Neural crest cell (in vitro differentiated cells): ENCODE measurements around the gene SRPK2. TPM values are rescaled to one million over a fixed set of nuclear protein-coding genes. Genes with fewer than 3 reads are reported as not detected.

Experiments used
- DNase-seq: peaks from one replicate; pipeline ENCODE4 v3.0.0; 2021; ENCODE audit warnings: low read depth, mixed read lengths, low spot score
- H3K27ac Mint-ChIP-seq: one replicate; pipeline ENCODE4 v1.8.0; 2021; ENCODE audit warnings: mild to moderate bottlenecking, mixed read lengths; ENCODE audit not compliant: unreplicated experiment
- H3K27me3 Mint-ChIP-seq: 2 replicates; pipeline ENCODE4 v1.8.0; 2021; ENCODE audit warnings: low read depth, mild to moderate bottlenecking, mixed read lengths
- H3K36me3 Mint-ChIP-seq: 2 replicates; pipeline ENCODE4 v1.8.0; 2021; ENCODE audit warnings: low read depth, mild to moderate bottlenecking, mixed read lengths
- H3K4me1 Mint-ChIP-seq: 2 replicates; pipeline ENCODE4 v1.8.0; 2021; ENCODE audit warnings: mixed read lengths
- H3K4me3 Mint-ChIP-seq: one replicate; pipeline ENCODE4 v1.8.0; 2021; ENCODE audit warnings: mild to moderate bottlenecking, mixed read lengths
- H3K9me3 Mint-ChIP-seq: 2 replicates; pipeline ENCODE4 v1.8.0; 2021; ENCODE audit warnings: mixed read lengths
- total RNA-seq: library from RNA; stranded (reverse); gene quantifications from 2 replicates; pipeline ENCODE4 v1.2.1, GENCODE V29; 2021
- TF ChIP-seq, protein P1 (sequence below): fragments of 200-600 bp; sonication (generic); conservative IDR thresholded peaks from 2 replicates; pipeline ENCODE4 v1.5.0; 2021; ENCODE audit warnings: antibody characterized with exemption, mild to moderate bottlenecking

The SRPK2 gene
- total RNA-seq, 1 donor from 2014 or later, result 44.6 TPM

DNA sequence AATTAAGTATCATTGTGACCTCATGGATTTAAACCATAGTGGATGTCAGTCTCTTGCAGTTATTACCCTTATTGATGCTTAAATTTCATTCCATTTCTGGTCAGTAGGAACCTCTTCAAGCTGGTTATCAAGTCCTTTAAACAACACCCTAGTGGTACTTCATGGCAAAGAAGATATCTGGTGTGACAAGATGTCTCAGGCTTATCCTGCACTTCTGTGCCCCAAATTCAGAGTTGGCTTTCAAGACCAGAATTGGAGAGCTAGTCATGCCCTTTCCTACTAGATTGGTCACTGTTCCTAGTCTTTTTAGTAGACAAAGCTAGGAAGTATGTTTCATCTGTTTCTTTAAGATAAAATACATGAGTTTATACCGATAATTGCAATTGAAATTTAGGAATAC is 319.8 kb downstream of the SRPK2 start:
- TF ChIP-seq, protein P1, sequence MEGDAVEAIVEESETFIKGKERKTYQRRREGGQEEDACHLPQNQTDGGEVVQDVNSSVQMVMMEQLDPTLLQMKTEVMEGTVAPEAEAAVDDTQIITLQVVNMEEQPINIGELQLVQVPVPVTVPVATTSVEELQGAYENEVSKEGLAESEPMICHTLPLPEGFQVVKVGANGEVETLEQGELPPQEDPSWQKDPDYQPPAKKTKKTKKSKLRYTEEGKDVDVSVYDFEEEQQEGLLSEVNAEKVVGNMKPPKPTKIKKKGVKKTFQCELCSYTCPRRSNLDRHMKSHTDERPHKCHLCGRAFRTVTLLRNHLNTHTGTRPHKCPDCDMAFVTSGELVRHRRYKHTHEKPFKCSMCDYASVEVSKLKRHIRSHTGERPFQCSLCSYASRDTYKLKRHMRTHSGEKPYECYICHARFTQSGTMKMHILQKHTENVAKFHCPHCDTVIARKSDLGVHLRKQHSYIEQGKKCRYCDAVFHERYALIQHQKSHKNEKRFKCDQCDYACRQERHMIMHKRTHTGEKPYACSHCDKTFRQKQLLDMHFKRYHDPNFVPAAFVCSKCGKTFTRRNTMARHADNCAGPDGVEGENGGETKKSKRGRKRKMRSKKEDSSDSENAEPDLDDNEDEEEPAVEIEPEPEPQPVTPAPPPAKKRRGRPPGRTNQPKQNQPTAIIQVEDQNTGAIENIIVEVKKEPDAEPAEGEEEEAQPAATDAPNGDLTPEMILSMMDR, result no peak
- Mint-ChIP-seq H3K27ac (no peak overlapping the region), H3K27me3 (no peaks in the 10 kb centered on the region), H3K4me3 (no peak overlapping the region), H3K9me3 (no peaks in the 10 kb centered on the region), H3K36me3 (peaks cover 4% of the 10 kb centered on the region), H3K4me1 (no peaks in the 10 kb centered on the region)
- no peak for DNase-seq

DNA sequence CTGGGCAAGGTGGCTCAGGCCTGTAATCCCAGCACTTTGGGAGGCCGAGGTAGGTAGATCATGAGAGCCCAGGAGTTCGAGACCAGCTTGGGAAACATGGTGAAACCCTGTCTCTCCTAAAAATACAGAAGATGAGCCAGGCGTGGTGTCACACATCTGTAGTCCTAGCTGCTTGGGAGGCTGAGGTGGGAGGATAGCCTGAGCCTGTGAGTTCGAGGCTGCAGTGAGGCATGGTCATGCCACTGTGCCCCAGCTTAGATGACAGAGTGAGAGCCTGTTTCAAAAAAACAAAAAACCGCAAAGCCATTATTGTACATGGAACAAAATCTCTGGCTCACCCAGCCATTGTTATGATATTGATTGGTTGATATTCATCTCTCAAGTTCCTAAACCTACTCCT is 321.0 kb downstream of the SRPK2 start:
- Mint-ChIP-seq H3K27ac (no peak overlapping the region), H3K9me3 (no peaks in the 10 kb centered on the region), H3K4me1 (no peaks in the 10 kb centered on the region), H3K27me3 (no peaks in the 10 kb centered on the region), H3K4me3 (no peak overlapping the region), H3K36me3 (peaks cover 4% of the 10 kb centered on the region)
- no peak for DNase-seq
- TF ChIP-seq, protein P1, result no peak

Other genes starting within 250 kb of the SRPK2 start
- 38.0 and 44.0 TPM in 2 replicates for gene PUS7, start 133.3 kb upstream of the SRPK2 start, total RNA-seq
- 18.8 and 21.5 TPM in 2 replicates for gene RINT1, start 143.3 kb upstream of the SRPK2 start, total RNA-seq
- gene EFCAB10, start 192.6 kb upstream of the SRPK2 start, total RNA-seq, result 0.27 and 0.70 TPM in 2 replicates